ENCODE measurements around the gene PRDM11.

Gene PRDM11

GRCh38 chr11:45218705-45219104, 72.3 kb downstream of the PRDM11 start:
- Histone ChIP-seq H3K79me2 (ENCODE audit: insufficient read depth, low read length) (no peaks in the 10 kb centered on the region), H3K9me3 (ENCODE audit: insufficient read depth, low read length, severe bottlenecking) (no peaks in the 10 kb centered on the region), H3K4me1 (ENCODE audit: insufficient read depth, low read length) (no peaks in the 10 kb centered on the region), H2AFZ (ENCODE audit: low read depth, low read length) (no peak overlapping the region), H3K27me3 (ENCODE audit: insufficient read depth, low read length, poor library complexity) (no peaks in the 10 kb centered on the region), H3K4me3 (ENCODE audit: low read depth in 1 of 2, low read length in 2 of 2) (no peak overlapping the region), H3K27ac (ENCODE audit: low read length) (no peak overlapping the region), H3K4me2 (ENCODE audit: insufficient read depth, low read length) (no peak overlapping the region), H3K36me3 (ENCODE audit: insufficient read depth, low read length) (no peaks in the 10 kb centered on the region), H3K9ac (ENCODE audit: low read depth, low read length) (no peak overlapping the region), H4K20me1 (ENCODE audit: insufficient read depth, low read length) (no peaks in the 10 kb centered on the region)
- TF ChIP-seq, protein P1, sequence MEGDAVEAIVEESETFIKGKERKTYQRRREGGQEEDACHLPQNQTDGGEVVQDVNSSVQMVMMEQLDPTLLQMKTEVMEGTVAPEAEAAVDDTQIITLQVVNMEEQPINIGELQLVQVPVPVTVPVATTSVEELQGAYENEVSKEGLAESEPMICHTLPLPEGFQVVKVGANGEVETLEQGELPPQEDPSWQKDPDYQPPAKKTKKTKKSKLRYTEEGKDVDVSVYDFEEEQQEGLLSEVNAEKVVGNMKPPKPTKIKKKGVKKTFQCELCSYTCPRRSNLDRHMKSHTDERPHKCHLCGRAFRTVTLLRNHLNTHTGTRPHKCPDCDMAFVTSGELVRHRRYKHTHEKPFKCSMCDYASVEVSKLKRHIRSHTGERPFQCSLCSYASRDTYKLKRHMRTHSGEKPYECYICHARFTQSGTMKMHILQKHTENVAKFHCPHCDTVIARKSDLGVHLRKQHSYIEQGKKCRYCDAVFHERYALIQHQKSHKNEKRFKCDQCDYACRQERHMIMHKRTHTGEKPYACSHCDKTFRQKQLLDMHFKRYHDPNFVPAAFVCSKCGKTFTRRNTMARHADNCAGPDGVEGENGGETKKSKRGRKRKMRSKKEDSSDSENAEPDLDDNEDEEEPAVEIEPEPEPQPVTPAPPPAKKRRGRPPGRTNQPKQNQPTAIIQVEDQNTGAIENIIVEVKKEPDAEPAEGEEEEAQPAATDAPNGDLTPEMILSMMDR (IDR thresholded peaks at IDR 0.05; ENCODE audit: borderline replicate concordance, extremely low read depth, low read length, poor library complexity, severe bottlenecking) = no peak
- TF ChIP-seq EZH2 (IDR thresholded peaks at IDR 0.05; ENCODE audit: borderline replicate concordance, low read depth, low read length, severe bottlenecking) = no peak
- ATAC-seq (ENCODE audit: insufficient read depth, low read depth) (no peak), DNase-seq (no peak)

GRCh38 chr11:45219411-45219810, 73.0 kb downstream of the PRDM11 start:
- Histone ChIP-seq H3K4me2 (ENCODE audit: insufficient read depth, low read length) (no peak overlapping the region), H3K36me3 (ENCODE audit: insufficient read depth, low read length) (no peaks in the 10 kb centered on the region), H3K79me2 (ENCODE audit: insufficient read depth, low read length) (no peaks in the 10 kb centered on the region), H4K20me1 (ENCODE audit: insufficient read depth, low read length) (no peaks in the 10 kb centered on the region), H3K9me3 (ENCODE audit: insufficient read depth, low read length, severe bottlenecking) (no peaks in the 10 kb centered on the region), H3K4me3 (ENCODE audit: low read depth in 1 of 2, low read length in 2 of 2) (no peak overlapping the region), H3K9ac (ENCODE audit: low read depth, low read length) (no peak overlapping the region), H3K4me1 (ENCODE audit: insufficient read depth, low read length) (no peaks in the 10 kb centered on the region), H2AFZ (ENCODE audit: low read depth, low read length) (no peak overlapping the region), H3K27me3 (ENCODE audit: insufficient read depth, low read length, poor library complexity) (no peaks in the 10 kb centered on the region), H3K27ac (ENCODE audit: low read length) (no peak overlapping the region)
- TF ChIP-seq EZH2 (IDR thresholded peaks at IDR 0.05; ENCODE audit: borderline replicate concordance, low read depth, low read length, severe bottlenecking) = no peak
- TF ChIP-seq, protein P1 (IDR thresholded peaks at IDR 0.05; ENCODE audit: borderline replicate concordance, extremely low read depth, low read length, poor library complexity, severe bottlenecking) = no peak
- ATAC-seq (ENCODE audit: insufficient read depth, low read depth) (no peak), DNase-seq (no peak)

DNA sequence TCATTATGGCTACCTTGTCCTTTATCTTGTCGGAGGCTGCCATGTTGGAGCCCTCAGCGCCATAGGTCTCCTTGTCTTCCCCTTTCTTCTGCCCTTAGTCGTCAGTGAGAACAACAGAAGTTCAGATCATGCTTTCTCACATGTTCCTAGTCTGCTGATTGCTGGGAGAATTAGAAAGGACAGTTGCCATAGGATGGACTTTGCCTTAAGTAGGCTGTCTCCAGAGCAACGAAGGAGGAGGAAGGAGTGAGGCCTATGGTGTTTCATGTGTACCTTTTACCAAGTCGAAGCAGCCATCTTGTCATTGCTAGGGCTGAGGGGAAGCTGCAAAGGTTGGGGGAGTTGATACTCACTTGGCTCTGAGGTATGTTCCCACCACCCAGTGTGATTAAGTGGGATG, 77.1 kb downstream of the PRDM11 start:
- H3K36me3 ChIP-seq (ENCODE audit: insufficient read depth, low read length) = no peaks in the 10 kb centered on the region
- no peak overlapping the region for H3K9ac ChIP-seq (ENCODE audit: low read depth, low read length)
- no peak for TF ChIP-seq EZH2 (IDR thresholded peaks at IDR 0.05; ENCODE audit: borderline replicate concordance, low read depth, low read length, severe bottlenecking)
- TF ChIP-seq, protein P1 (IDR thresholded peaks at IDR 0.05; ENCODE audit: borderline replicate concordance, extremely low read depth, low read length, poor library complexity, severe bottlenecking) = no peak
- H2AFZ ChIP-seq (ENCODE audit: low read depth, low read length) = no peak overlapping the region
- H3K4me1 ChIP-seq (ENCODE audit: insufficient read depth, low read length) = no peaks in the 10 kb centered on the region
- no peak overlapping the region for H3K4me2 ChIP-seq (ENCODE audit: insufficient read depth, low read length)
- H3K4me3 ChIP-seq (ENCODE audit: low read depth in 1 of 2, low read length in 2 of 2) = no peak overlapping the region
- no peaks in the 10 kb centered on the region for H3K27me3 ChIP-seq (ENCODE audit: insufficient read depth, low read length, poor library complexity)
- ATAC-seq (ENCODE audit: insufficient read depth, low read depth) (no peak), DNase-seq (no peak)
- H3K9me3 ChIP-seq (ENCODE audit: insufficient read depth, low read length, severe bottlenecking) = no peaks in the 10 kb centered on the region
- H4K20me1 ChIP-seq (ENCODE audit: insufficient read depth, low read length) = no peaks in the 10 kb centered on the region
- no peak overlapping the region for H3K27ac ChIP-seq (ENCODE audit: low read length)
- no peaks in the 10 kb centered on the region for H3K79me2 ChIP-seq (ENCODE audit: insufficient read depth, low read length)

- DNase-seq (no peak), ATAC-seq (ENCODE audit: insufficient read depth, low read depth) (no peak)
- Histone ChIP-seq H3K27ac (ENCODE audit: low read length) (no peak overlapping the region), H3K27me3 (ENCODE audit: insufficient read depth, low read length, poor library complexity) (no peaks in the 10 kb centered on the region), H3K79me2 (ENCODE audit: insufficient read depth, low read length) (no peaks in the 10 kb centered on the region), H2AFZ (ENCODE audit: low read depth, low read length) (no peak overlapping the region), H4K20me1 (ENCODE audit: insufficient read depth, low read length) (no peaks in the 10 kb centered on the region), H3K9ac (ENCODE audit: low read depth, low read length) (no peak overlapping the region), H3K36me3 (ENCODE audit: insufficient read depth, low read length) (no peaks in the 10 kb centered on the region), H3K9me3 (ENCODE audit: insufficient read depth, low read length, severe bottlenecking) (no peaks in the 10 kb centered on the region), H3K4me1 (ENCODE audit: insufficient read depth, low read length) (no peaks in the 10 kb centered on the region), H3K4me3 (ENCODE audit: low read depth in 1 of 2, low read length in 2 of 2) (no peak overlapping the region), H3K4me2 (ENCODE audit: insufficient read depth, low read length) (no peak overlapping the region)
- TF ChIP-seq, protein P1 (IDR thresholded peaks at IDR 0.05; ENCODE audit: borderline replicate concordance, extremely low read depth, low read length, poor library complexity, severe bottlenecking) = no peak
These were observed 78.3 kb downstream of the PRDM11 start for GRCh38 chr11:45224766-45225165.

Data from DND-41 (cell line).